Liver (tissue), 9 donors: Measurements from ENCODE around the gene ZP4. TPM values are rescaled to one million over a fixed set of nuclear protein-coding genes. Genes with fewer than 3 reads are reported as not detected.

Experiments
- DNase-seq: peaks from one replicate; pipeline ENCODE4 v3.0.0-alpha.2; 2017; ENCODE audit warnings: low spot score
- H3K27ac ChIP-seq, 2 donors: one replicate each; pipeline ENCODE4 v1.7.0; 2013; ENCODE audit warnings: inconsistent platforms in 2 of 2, low read length in 2 of 2, control low read depth in 1 of 2, low read depth in 1 of 2, mild to moderate bottlenecking in 1 of 2
- H3K27me3 ChIP-seq, 4 donors: one replicate each; pipeline versions ENCODE4 v1.6.1 to v1.7.0; 2013; ENCODE audit warnings: low read length in 3 of 4, inconsistent platforms in 1 of 4, mild to moderate bottlenecking in 1 of 4, moderate library complexity in 1 of 4; ENCODE audit not compliant: control insufficient read depth in 4 of 4, insufficient read depth in 4 of 4
- H3K36me3 ChIP-seq, 4 donors: one replicate each; pipeline versions ENCODE4 v1.6.1 to v1.7.0; 2013; ENCODE audit warnings: low read length in 3 of 4, mild to moderate bottlenecking in 3 of 4, low read depth in 1 of 4, moderate library complexity in 1 of 4; ENCODE audit not compliant: control insufficient read depth in 4 of 4, insufficient read depth in 3 of 4
- H3K4me1 ChIP-seq, 4 donors: one replicate each; pipeline versions ENCODE4 v1.6.1 to v1.7.0; 2013; ENCODE audit warnings: low read length in 3 of 4, mild to moderate bottlenecking in 3 of 4, moderate library complexity in 1 of 4; ENCODE audit not compliant: control insufficient read depth in 4 of 4, insufficient read depth in 4 of 4
- H3K4me3 ChIP-seq, 3 donors: one replicate each; pipeline versions ENCODE4 v1.6.1 to v1.7.0; 2013; ENCODE audit warnings: low read length in 3 of 3, control low read depth in 1 of 3, low read depth in 1 of 3, mild to moderate bottlenecking in 1 of 3
- H3K9ac ChIP-seq, 2 donors: one replicate each; pipeline ENCODE4 v1.7.0; 2013; ENCODE audit warnings: low read length in 2 of 2, mild to moderate bottlenecking in 2 of 2, moderate library complexity in 2 of 2, control low read depth in 1 of 2, low read depth in 1 of 2
- H3K9me3 ChIP-seq, 4 donors: one replicate each; pipeline versions ENCODE4 v1.6.1 to v1.7.0; 2013; ENCODE audit warnings: low read length in 3 of 4; ENCODE audit not compliant: control insufficient read depth in 4 of 4
- EGR1 ChIP-seq, 2 donors: IDR thresholded peaks; 2 replicates each; pipeline ENCODE4 v1.6.1; 2016 to 2018; ENCODE audit warnings: antibody characterized with exemption in 2 of 2, low read depth in 2 of 2
- FOXA1 ChIP-seq: IDR thresholded peaks from 2 replicates; pipeline ENCODE4 v1.6.1; 2016; ENCODE audit warnings: antibody characterized with exemption
- FOXA2 ChIP-seq: IDR thresholded peaks from 2 replicates; pipeline ENCODE4 v1.6.1; 2016; ENCODE audit warnings: antibody characterized with exemption
- GABPA ChIP-seq, 2 donors: IDR thresholded peaks in 1 of 2; conservative IDR thresholded peaks in 1 of 2; 2 replicates each; pipeline ENCODE4 v1.6.1; 2016; ENCODE audit warnings: antibody characterized with exemption in 2 of 2, mild to moderate bottlenecking in 1 of 2, moderate library complexity in 1 of 2
- HNF4A ChIP-seq, 2 donors: conservative IDR thresholded peaks; 2 replicates each; pipeline ENCODE4 v1.6.1; 2016; ENCODE audit warnings: antibody characterized with exemption in 2 of 2, mild to moderate bottlenecking in 2 of 2
- HNF4G ChIP-seq: IDR thresholded peaks from 2 replicates; pipeline ENCODE4 v1.6.1; 2016; ENCODE audit warnings: antibody characterized with exemption
- JUND ChIP-seq, 2 donors: IDR thresholded peaks; 2 replicates each; pipeline ENCODE4 v1.6.1; 2016; ENCODE audit warnings: antibody characterized with exemption in 2 of 2
- NR2F2 ChIP-seq: IDR thresholded peaks from 2 replicates; pipeline ENCODE4 v1.6.1; 2016; ENCODE audit warnings: antibody characterized with exemption
- RAD21 ChIP-seq, 2 donors: IDR thresholded peaks; 2 replicates each; pipeline ENCODE4 v1.6.1; 2016; ENCODE audit warnings: antibody characterized with exemption in 2 of 2, mild to moderate bottlenecking in 2 of 2
- RXRA ChIP-seq, 2 donors: IDR thresholded peaks; 2 replicates each; pipeline ENCODE4 v1.6.1; 2017 to 2018; ENCODE audit warnings: antibody characterized with exemption in 2 of 2, mild to moderate bottlenecking in 1 of 2
- SP1 ChIP-seq: IDR thresholded peaks from 2 replicates; pipeline ENCODE4 v1.6.1; 2018; ENCODE audit warnings: antibody characterized with exemption, mild to moderate bottlenecking
- TAF1 ChIP-seq: conservative IDR thresholded peaks from 2 replicates; pipeline ENCODE4 v1.6.1; 2016; ENCODE audit warnings: antibody characterized with exemption, mild to moderate bottlenecking
- YY1 ChIP-seq: IDR thresholded peaks from 2 replicates; pipeline ENCODE4 v1.6.1; 2016; ENCODE audit warnings: antibody characterized with exemption, mild to moderate bottlenecking
- WGBS: extraction: QIAGEN DNeasy Blood & Tissue Kit; methylation state at CpG from one replicate; pipeline ENCODE4 v1.1.7; 2013; 5-methylcytosine and 5-hydroxymethylcytosine counted together
- polyA plus RNA-seq, 2 donors: library from polyadenylated mRNA; stranded (reverse) in 1 of 2; unstranded in 1 of 2; fragments of 200-250 nt in 1 of 2; fragments of >200 nt in 1 of 2; fragmentation: Nextera tagmentation in 1 of 2; extraction: Ambion mirVana in 1 of 2; gene quantifications; one replicate each; pipeline versions ENCODE4 v1.2.1 to v1.2.3, GENCODE V29; 2013 to 2015
- total RNA-seq, 2 donors: library from RNA; depleted of rRNA; stranded (reverse); fragments of >200 nt; gene quantifications; one replicate each; pipeline ENCODE4 v1.2.3, GENCODE V29; 2014
- TF ChIP-seq, protein P1 (sequence below): fragments of 150-350 bp; IDR thresholded peaks from 2 replicates; pipeline ENCODE4 v1.5.1; 2017; ENCODE audit warnings: improper control_type of control experiment, low read depth, low read length; ENCODE audit not compliant: missing input control
- TF ChIP-seq, protein P2 (sequence below): IDR thresholded peaks from 2 replicates; pipeline ENCODE4 v1.6.1; 2016; ENCODE audit warnings: antibody characterized with exemption
- TF ChIP-seq, protein P3 (sequence below): IDR thresholded peaks from 2 replicates; pipeline ENCODE4 v1.6.1; 2016; ENCODE audit warnings: antibody characterized with exemption, mild to moderate bottlenecking
- TF ChIP-seq, protein P4 (sequence below): IDR thresholded peaks from 2 replicates; pipeline ENCODE4 v1.6.1; 2016; ENCODE audit warnings: antibody characterized with exemption
- TF ChIP-seq, protein P5 (sequence below): IDR thresholded peaks from 2 replicates; pipeline ENCODE4 v1.6.1; 2016; ENCODE audit warnings: antibody characterized with exemption
- donor health status: healthy.
- donor health status: healthy.
- donor health status: healthy.
- donor health status: healthy.
- donor health status: healthy.

ZP4 gene, protein sequence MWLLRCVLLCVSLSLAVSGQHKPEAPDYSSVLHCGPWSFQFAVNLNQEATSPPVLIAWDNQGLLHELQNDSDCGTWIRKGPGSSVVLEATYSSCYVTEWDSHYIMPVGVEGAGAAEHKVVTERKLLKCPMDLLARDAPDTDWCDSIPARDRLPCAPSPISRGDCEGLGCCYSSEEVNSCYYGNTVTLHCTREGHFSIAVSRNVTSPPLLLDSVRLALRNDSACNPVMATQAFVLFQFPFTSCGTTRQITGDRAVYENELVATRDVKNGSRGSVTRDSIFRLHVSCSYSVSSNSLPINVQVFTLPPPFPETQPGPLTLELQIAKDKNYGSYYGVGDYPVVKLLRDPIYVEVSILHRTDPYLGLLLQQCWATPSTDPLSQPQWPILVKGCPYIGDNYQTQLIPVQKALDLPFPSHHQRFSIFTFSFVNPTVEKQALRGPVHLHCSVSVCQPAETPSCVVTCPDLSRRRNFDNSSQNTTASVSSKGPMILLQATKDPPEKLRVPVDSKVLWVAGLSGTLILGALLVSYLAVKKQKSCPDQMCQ
- total RNA-seq (not detected), polyA plus RNA-seq (not detected)

DNA sequence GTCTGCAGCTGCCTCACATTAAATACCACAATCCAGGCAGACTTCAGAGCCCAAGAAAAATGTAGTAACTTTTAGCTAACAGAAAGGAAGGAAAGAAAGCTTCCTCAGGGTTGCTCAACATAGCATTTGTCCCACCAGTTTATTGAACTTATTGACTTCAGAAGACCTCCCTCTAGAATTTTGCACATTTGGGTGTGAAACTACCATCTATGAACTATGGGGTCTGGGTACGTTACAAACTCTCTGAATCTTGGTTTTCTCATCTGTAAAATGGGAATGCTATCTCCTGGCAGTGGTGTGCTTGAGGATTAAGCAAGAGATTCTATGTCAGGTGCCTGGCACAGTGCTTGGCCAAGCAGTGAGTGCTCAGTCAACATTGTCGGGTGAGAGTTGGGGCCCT, at the start of gene ZP4:
Gene ZP4, minus strand, starts transcription at position 101 of the 400 bp plus-strand sequence. CDS start 287 bp downstream, outside the sequence.
- Histone ChIP-seq H3K36me3 (no peaks in the 10 kb centered on the region), H3K4me1 (no peaks in the 10 kb centered on the region), H3K4me3 (no peak within 1 kb of the TSS), H3K9ac (no peak within 1 kb of the TSS), H3K27ac (no peak within 1 kb of the TSS), H3K9me3 (no peaks in the 10 kb centered on the region), H3K27me3 (peaks cover 0 to 3% (median 0%) of the 10 kb centered on the region in 4 donors)
- 81% methylated on average over 2 of the region's 2 CpGs for WGBS
- TF ChIP-seq FOXA1 (no peak), TAF1 (no peak), YY1 (no peak), GABPA (IDR thresholded peaks at IDR 0.05 in 1 of 2, conservative IDR thresholded peaks at IDR 0.05 in 1 of 2) (no peak), FOXA2 (no peak), RAD21 (IDR thresholded peaks at IDR 0.05) (no peak), HNF4G (no peak), NR2F2 (no peak), EGR1 (IDR thresholded peaks at IDR 0.05; ENCODE audit: low read depth in 2 of 2) (no peak), RXRA (IDR thresholded peaks at IDR 0.05) (no peak), JUND (IDR thresholded peaks at IDR 0.05) (no peak), HNF4A (conservative IDR thresholded peaks at IDR 0.05) (no peak), SP1 (no peak)
- TF ChIP-seq, protein P1, sequence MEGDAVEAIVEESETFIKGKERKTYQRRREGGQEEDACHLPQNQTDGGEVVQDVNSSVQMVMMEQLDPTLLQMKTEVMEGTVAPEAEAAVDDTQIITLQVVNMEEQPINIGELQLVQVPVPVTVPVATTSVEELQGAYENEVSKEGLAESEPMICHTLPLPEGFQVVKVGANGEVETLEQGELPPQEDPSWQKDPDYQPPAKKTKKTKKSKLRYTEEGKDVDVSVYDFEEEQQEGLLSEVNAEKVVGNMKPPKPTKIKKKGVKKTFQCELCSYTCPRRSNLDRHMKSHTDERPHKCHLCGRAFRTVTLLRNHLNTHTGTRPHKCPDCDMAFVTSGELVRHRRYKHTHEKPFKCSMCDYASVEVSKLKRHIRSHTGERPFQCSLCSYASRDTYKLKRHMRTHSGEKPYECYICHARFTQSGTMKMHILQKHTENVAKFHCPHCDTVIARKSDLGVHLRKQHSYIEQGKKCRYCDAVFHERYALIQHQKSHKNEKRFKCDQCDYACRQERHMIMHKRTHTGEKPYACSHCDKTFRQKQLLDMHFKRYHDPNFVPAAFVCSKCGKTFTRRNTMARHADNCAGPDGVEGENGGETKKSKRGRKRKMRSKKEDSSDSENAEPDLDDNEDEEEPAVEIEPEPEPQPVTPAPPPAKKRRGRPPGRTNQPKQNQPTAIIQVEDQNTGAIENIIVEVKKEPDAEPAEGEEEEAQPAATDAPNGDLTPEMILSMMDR: no peak
- TF ChIP-seq, protein P2, sequence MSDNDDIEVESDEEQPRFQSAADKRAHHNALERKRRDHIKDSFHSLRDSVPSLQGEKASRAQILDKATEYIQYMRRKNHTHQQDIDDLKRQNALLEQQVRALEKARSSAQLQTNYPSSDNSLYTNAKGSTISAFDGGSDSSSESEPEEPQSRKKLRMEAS: no peak
- TF ChIP-seq, protein P3, sequence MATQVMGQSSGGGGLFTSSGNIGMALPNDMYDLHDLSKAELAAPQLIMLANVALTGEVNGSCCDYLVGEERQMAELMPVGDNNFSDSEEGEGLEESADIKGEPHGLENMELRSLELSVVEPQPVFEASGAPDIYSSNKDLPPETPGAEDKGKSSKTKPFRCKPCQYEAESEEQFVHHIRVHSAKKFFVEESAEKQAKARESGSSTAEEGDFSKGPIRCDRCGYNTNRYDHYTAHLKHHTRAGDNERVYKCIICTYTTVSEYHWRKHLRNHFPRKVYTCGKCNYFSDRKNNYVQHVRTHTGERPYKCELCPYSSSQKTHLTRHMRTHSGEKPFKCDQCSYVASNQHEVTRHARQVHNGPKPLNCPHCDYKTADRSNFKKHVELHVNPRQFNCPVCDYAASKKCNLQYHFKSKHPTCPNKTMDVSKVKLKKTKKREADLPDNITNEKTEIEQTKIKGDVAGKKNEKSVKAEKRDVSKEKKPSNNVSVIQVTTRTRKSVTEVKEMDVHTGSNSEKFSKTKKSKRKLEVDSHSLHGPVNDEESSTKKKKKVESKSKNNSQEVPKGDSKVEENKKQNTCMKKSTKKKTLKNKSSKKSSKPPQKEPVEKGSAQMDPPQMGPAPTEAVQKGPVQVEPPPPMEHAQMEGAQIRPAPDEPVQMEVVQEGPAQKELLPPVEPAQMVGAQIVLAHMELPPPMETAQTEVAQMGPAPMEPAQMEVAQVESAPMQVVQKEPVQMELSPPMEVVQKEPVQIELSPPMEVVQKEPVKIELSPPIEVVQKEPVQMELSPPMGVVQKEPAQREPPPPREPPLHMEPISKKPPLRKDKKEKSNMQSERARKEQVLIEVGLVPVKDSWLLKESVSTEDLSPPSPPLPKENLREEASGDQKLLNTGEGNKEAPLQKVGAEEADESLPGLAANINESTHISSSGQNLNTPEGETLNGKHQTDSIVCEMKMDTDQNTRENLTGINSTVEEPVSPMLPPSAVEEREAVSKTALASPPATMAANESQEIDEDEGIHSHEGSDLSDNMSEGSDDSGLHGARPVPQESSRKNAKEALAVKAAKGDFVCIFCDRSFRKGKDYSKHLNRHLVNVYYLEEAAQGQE: no peak
- TF ChIP-seq, protein P4, sequence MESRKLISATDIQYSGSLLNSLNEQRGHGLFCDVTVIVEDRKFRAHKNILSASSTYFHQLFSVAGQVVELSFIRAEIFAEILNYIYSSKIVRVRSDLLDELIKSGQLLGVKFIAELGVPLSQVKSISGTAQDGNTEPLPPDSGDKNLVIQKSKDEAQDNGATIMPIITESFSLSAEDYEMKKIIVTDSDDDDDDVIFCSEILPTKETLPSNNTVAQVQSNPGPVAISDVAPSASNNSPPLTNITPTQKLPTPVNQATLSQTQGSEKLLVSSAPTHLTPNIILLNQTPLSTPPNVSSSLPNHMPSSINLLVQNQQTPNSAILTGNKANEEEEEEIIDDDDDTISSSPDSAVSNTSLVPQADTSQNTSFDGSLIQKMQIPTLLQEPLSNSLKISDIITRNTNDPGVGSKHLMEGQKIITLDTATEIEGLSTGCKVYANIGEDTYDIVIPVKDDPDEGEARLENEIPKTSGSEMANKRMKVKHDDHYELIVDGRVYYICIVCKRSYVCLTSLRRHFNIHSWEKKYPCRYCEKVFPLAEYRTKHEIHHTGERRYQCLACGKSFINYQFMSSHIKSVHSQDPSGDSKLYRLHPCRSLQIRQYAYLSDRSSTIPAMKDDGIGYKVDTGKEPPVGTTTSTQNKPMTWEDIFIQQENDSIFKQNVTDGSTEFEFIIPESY: no peak
- TF ChIP-seq, protein P5, sequence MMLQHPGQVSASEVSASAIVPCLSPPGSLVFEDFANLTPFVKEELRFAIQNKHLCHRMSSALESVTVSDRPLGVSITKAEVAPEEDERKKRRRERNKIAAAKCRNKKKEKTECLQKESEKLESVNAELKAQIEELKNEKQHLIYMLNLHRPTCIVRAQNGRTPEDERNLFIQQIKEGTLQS: no peak
- no peak for DNase-seq
